Measurements from ENCODE around the gene BTBD9.

DNA sequence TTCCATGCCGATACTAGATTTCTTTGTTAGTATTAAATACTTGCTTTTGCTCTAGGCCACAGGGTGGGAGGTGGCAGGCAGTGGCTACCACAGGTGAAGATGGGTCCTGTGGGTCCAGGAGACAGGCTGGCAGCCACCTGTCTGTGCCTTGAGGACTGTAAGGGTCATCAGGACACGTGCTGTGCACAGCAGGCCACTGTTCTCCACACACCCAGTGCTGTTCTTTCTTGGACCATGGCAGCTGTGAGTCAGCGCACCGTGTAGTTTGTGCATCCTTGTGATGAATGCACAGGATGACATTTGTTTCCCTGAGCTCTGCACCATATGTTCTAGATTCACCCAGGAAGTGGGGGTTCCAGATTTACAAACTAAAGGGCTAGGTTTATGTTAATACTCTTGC lies 503.2 kb downstream of the BTBD9 start:
- no peak for TF ChIP-seq POLR2AphosphoS5 (IDR thresholded peaks at IDR 0.05; ENCODE audit: low read depth, low read length)
- TF ChIP-seq POLR2A (IDR thresholded peaks at IDR 0.05; ENCODE audit: low read depth, low read length) = no peak
- TF ChIP-seq TAF1 (IDR thresholded peaks at IDR 0.05; ENCODE audit: borderline replicate concordance, low read depth, low read length) = no peak
